Measurements from ENCODE around the gene PBX1. TPM values are rescaled to one million over a fixed set of nuclear protein-coding genes. Genes with fewer than 3 reads are reported as not detected.

PBX1 gene
- total RNA-seq, 1 donor from 2014 or later: not detected

- intact Hi-C loops (cut with micrococcal nuclease): no loop called here
These were observed 160.9 kb downstream of the PBX1 start for GRCh38 chr1:164719676-164720439.

GRCh38 chr1:164720440-164721227 lies 161.7 kb downstream of the PBX1 start:
- intact Hi-C loops (cut with micrococcal nuclease): no loop called here

- intact Hi-C loops (cut with micrococcal nuclease): no loop called here
These were observed 162.2 kb downstream of the PBX1 start for GRCh38 chr1:164721228-164721496.

GRCh38 chr1:164723296-164723798 lies 164.4 kb downstream of the PBX1 start:
- intact Hi-C loops (cut with micrococcal nuclease): no loop called here

GRCh38 chr1:164725401-164725800 lies 166.4 kb downstream of the PBX1 start:
- intact Hi-C loops (cut with micrococcal nuclease): no loop called here

- intact Hi-C loops (cut with micrococcal nuclease): no loop called here
These were observed 167.3 kb downstream of the PBX1 start for GRCh38 chr1:164726235-164726634.

GRCh38 chr1:164728719-164729118 lies 169.7 kb downstream of the PBX1 start:
- intact Hi-C loops (cut with micrococcal nuclease): no loop called here

- intact Hi-C loops (cut with micrococcal nuclease): no loop called here
These were observed 172.3 kb downstream of the PBX1 start for GRCh38 chr1:164731161-164731876.

- intact Hi-C loops (cut with micrococcal nuclease): no loop called here
These were observed 174.1 kb downstream of the PBX1 start for GRCh38 chr1:164733070-164733469.

- intact Hi-C loops (cut with micrococcal nuclease): no loop called here
These were observed 174.8 kb downstream of the PBX1 start for GRCh38 chr1:164733734-164734133.

GRCh38 chr1:164735315-164736052 lies 176.5 kb downstream of the PBX1 start:
- intact Hi-C loops (cut with micrococcal nuclease): no loop called here

- intact Hi-C loops (cut with micrococcal nuclease): no loop called here
These were observed 177.2 kb downstream of the PBX1 start for GRCh38 chr1:164736137-164736536.

GRCh38 chr1:164739189-164739588 lies 180.2 kb downstream of the PBX1 start:
- intact Hi-C loops (cut with micrococcal nuclease): no loop called here

GRCh38 chr1:164740000-164740526 lies 181.1 kb downstream of the PBX1 start:
- intact Hi-C loops (cut with micrococcal nuclease): no loop called here

- intact Hi-C loops (cut with micrococcal nuclease): no loop called here
These were observed 183.8 kb downstream of the PBX1 start for GRCh38 chr1:164742745-164743144.

- intact Hi-C loops (cut with micrococcal nuclease): no loop called here
These were observed 185.0 kb downstream of the PBX1 start for GRCh38 chr1:164743976-164744375.

GRCh38 chr1:164745736-164746135 lies 186.8 kb downstream of the PBX1 start:
- intact Hi-C loops (cut with micrococcal nuclease): no loop called here

GRCh38 chr1:164746632-164747031 lies 187.6 kb downstream of the PBX1 start:
- intact Hi-C loops (cut with micrococcal nuclease): no loop called here

- intact Hi-C loops (cut with micrococcal nuclease): no loop called here
These were observed 189.4 kb downstream of the PBX1 start for GRCh38 chr1:164748253-164748899.

GRCh38 chr1:164753521-164754077 lies 194.6 kb downstream of the PBX1 start:
- intact Hi-C loops (cut with micrococcal nuclease): no loop called here
